ENCODE data around the gene SEMA5A.

The SEMA5A gene

GRCh38 chr5:9054821-9055589, 490.9 kb downstream of the SEMA5A start:
- H3K27me3 ChIP-seq (ENCODE audit: insufficient read depth, low read length): no peaks in the 10 kb centered on the region
- H3K4me3 ChIP-seq (ENCODE audit: low read depth, low read length): no peak overlapping the region
- H3K36me3 ChIP-seq (ENCODE audit: insufficient read depth, low read length): no peaks in the 10 kb centered on the region
- H3K27ac ChIP-seq (ENCODE audit: low read depth, low read length): no peak overlapping the region
- H2AFZ ChIP-seq (ENCODE audit: low read length, unreplicated experiment): peak overlapping the region; percentile 7
- H3K4me1 ChIP-seq (ENCODE audit: control insufficient read depth, insufficient read depth, low read length, unreplicated experiment): peaks cover 22% of the 10 kb centered on the region
- H3K79me2 ChIP-seq (ENCODE audit: control insufficient read depth, insufficient read depth, low read length, unreplicated experiment): no peaks in the 10 kb centered on the region

GRCh38 chr5:9054322-9054721, 491.6 kb downstream of the SEMA5A start:
- H3K4me1 ChIP-seq (ENCODE audit: control insufficient read depth, insufficient read depth, low read length, unreplicated experiment): peaks cover 18% of the 10 kb centered on the region
- no peaks in the 10 kb centered on the region for H3K36me3 ChIP-seq (ENCODE audit: insufficient read depth, low read length)
- H3K79me2 ChIP-seq (ENCODE audit: control insufficient read depth, insufficient read depth, low read length, unreplicated experiment): no peaks in the 10 kb centered on the region
- H3K27ac ChIP-seq (ENCODE audit: low read depth, low read length): no peak overlapping the region
- no peaks in the 10 kb centered on the region for H3K27me3 ChIP-seq (ENCODE audit: insufficient read depth, low read length)
- H3K4me3 ChIP-seq (ENCODE audit: low read depth, low read length): no peak overlapping the region
- H2AFZ ChIP-seq (ENCODE audit: low read length, unreplicated experiment): no peak overlapping the region

- Histone ChIP-seq H2AFZ (ENCODE audit: low read length, unreplicated experiment) (no peak overlapping the region), H3K4me3 (ENCODE audit: low read depth, low read length) (no peak overlapping the region), H3K27me3 (ENCODE audit: insufficient read depth, low read length) (no peaks in the 10 kb centered on the region), H3K4me1 (ENCODE audit: control insufficient read depth, insufficient read depth, low read length, unreplicated experiment) (peaks cover 10% of the 10 kb centered on the region), H3K79me2 (ENCODE audit: control insufficient read depth, insufficient read depth, low read length, unreplicated experiment) (no peaks in the 10 kb centered on the region), H3K36me3 (ENCODE audit: insufficient read depth, low read length) (no peaks in the 10 kb centered on the region), H3K27ac (ENCODE audit: low read depth, low read length) (no peak overlapping the region)
These were observed 493.5 kb downstream of the SEMA5A start for GRCh38 chr5:9052421-9052820.

- no peaks in the 10 kb centered on the region for H3K79me2 ChIP-seq (ENCODE audit: control insufficient read depth, insufficient read depth, low read length, unreplicated experiment)
- no peak overlapping the region for H3K4me3 ChIP-seq (ENCODE audit: low read depth, low read length)
- H3K36me3 ChIP-seq (ENCODE audit: insufficient read depth, low read length): no peaks in the 10 kb centered on the region
- no peak overlapping the region for H2AFZ ChIP-seq (ENCODE audit: low read length, unreplicated experiment)
- H3K4me1 ChIP-seq (ENCODE audit: control insufficient read depth, insufficient read depth, low read length, unreplicated experiment): peaks cover 17% of the 10 kb centered on the region
- H3K27me3 ChIP-seq (ENCODE audit: insufficient read depth, low read length): no peaks in the 10 kb centered on the region
- no peak overlapping the region for H3K27ac ChIP-seq (ENCODE audit: low read depth, low read length)
These were observed 494.1 kb downstream of the SEMA5A start for GRCh38 chr5:9051779-9052178.

GRCh38 chr5:9047932-9048331, 497.9 kb downstream of the SEMA5A start:
- Histone ChIP-seq H2AFZ (ENCODE audit: low read length, unreplicated experiment) (peak overlapping the region; percentile 18), H3K4me1 (ENCODE audit: control insufficient read depth, insufficient read depth, low read length, unreplicated experiment) (peaks cover 20% of the 10 kb centered on the region), H3K27me3 (ENCODE audit: insufficient read depth, low read length) (no peaks in the 10 kb centered on the region), H3K36me3 (ENCODE audit: insufficient read depth, low read length) (no peaks in the 10 kb centered on the region), H3K27ac (ENCODE audit: low read depth, low read length) (peak overlapping the region; percentile 83), H3K79me2 (ENCODE audit: control insufficient read depth, insufficient read depth, low read length, unreplicated experiment) (no peaks in the 10 kb centered on the region), H3K4me3 (ENCODE audit: low read depth, low read length) (no peak overlapping the region)

- H2AFZ ChIP-seq (ENCODE audit: low read length, unreplicated experiment): no peak overlapping the region
- H3K27ac ChIP-seq (ENCODE audit: low read depth, low read length): peak overlapping the region; percentile 83
- peaks cover 20% of the 10 kb centered on the region for H3K4me1 ChIP-seq (ENCODE audit: control insufficient read depth, insufficient read depth, low read length, unreplicated experiment)
- no peaks in the 10 kb centered on the region for H3K27me3 ChIP-seq (ENCODE audit: insufficient read depth, low read length)
- no peaks in the 10 kb centered on the region for H3K79me2 ChIP-seq (ENCODE audit: control insufficient read depth, insufficient read depth, low read length, unreplicated experiment)
- H3K4me3 ChIP-seq (ENCODE audit: low read depth, low read length): no peak overlapping the region
- no peaks in the 10 kb centered on the region for H3K36me3 ChIP-seq (ENCODE audit: insufficient read depth, low read length)
These were observed 499.0 kb downstream of the SEMA5A start for GRCh38 chr5:9046756-9047481.

GRCh38 chr5:9045946-9046345, 499.9 kb downstream of the SEMA5A start:
- H3K79me2 ChIP-seq (ENCODE audit: control insufficient read depth, insufficient read depth, low read length, unreplicated experiment): no peaks in the 10 kb centered on the region
- no peak overlapping the region for H2AFZ ChIP-seq (ENCODE audit: low read length, unreplicated experiment)
- H3K4me1 ChIP-seq (ENCODE audit: control insufficient read depth, insufficient read depth, low read length, unreplicated experiment): peaks cover 20% of the 10 kb centered on the region
- no peaks in the 10 kb centered on the region for H3K36me3 ChIP-seq (ENCODE audit: insufficient read depth, low read length)
- no peak overlapping the region for H3K4me3 ChIP-seq (ENCODE audit: low read depth, low read length)
- H3K27me3 ChIP-seq (ENCODE audit: insufficient read depth, low read length): no peaks in the 10 kb centered on the region
- peak overlapping the region; percentile 83 for H3K27ac ChIP-seq (ENCODE audit: low read depth, low read length)

- Histone ChIP-seq H3K27me3 (ENCODE audit: insufficient read depth, low read length) (no peaks in the 10 kb centered on the region), H3K27ac (ENCODE audit: low read depth, low read length) (no peak overlapping the region), H3K4me3 (ENCODE audit: low read depth, low read length) (no peak overlapping the region), H3K4me1 (ENCODE audit: control insufficient read depth, insufficient read depth, low read length, unreplicated experiment) (peaks cover 13% of the 10 kb centered on the region), H2AFZ (ENCODE audit: low read length, unreplicated experiment) (no peak overlapping the region), H3K36me3 (ENCODE audit: insufficient read depth, low read length) (no peaks in the 10 kb centered on the region), H3K79me2 (ENCODE audit: control insufficient read depth, insufficient read depth, low read length, unreplicated experiment) (no peaks in the 10 kb centered on the region)
These were observed 503.6 kb downstream of the SEMA5A start for GRCh38 chr5:9042241-9042640.

GRCh38 chr5:9040475-9040874, 505.4 kb downstream of the SEMA5A start:
- Histone ChIP-seq H3K27ac (ENCODE audit: low read depth, low read length) (no peak overlapping the region), H3K36me3 (ENCODE audit: insufficient read depth, low read length) (no peaks in the 10 kb centered on the region), H3K79me2 (ENCODE audit: control insufficient read depth, insufficient read depth, low read length, unreplicated experiment) (no peaks in the 10 kb centered on the region), H3K4me3 (ENCODE audit: low read depth, low read length) (no peak overlapping the region), H2AFZ (ENCODE audit: low read length, unreplicated experiment) (no peak overlapping the region), H3K27me3 (ENCODE audit: insufficient read depth, low read length) (no peaks in the 10 kb centered on the region), H3K4me1 (ENCODE audit: control insufficient read depth, insufficient read depth, low read length, unreplicated experiment) (no peaks in the 10 kb centered on the region)

- Histone ChIP-seq H3K27me3 (ENCODE audit: insufficient read depth, low read length) (no peaks in the 10 kb centered on the region), H3K4me1 (ENCODE audit: control insufficient read depth, insufficient read depth, low read length, unreplicated experiment) (peaks cover 5% of the 10 kb centered on the region), H3K36me3 (ENCODE audit: insufficient read depth, low read length) (no peaks in the 10 kb centered on the region), H2AFZ (ENCODE audit: low read length, unreplicated experiment) (no peak overlapping the region), H3K79me2 (ENCODE audit: control insufficient read depth, insufficient read depth, low read length, unreplicated experiment) (no peaks in the 10 kb centered on the region), H3K27ac (ENCODE audit: low read depth, low read length) (no peak overlapping the region), H3K4me3 (ENCODE audit: low read depth, low read length) (no peak overlapping the region)
These were observed 508.8 kb downstream of the SEMA5A start for GRCh38 chr5:9037048-9037447.

- H3K79me2 ChIP-seq (ENCODE audit: control insufficient read depth, insufficient read depth, low read length, unreplicated experiment): no peaks in the 10 kb centered on the region
- H3K4me3 ChIP-seq (ENCODE audit: low read depth, low read length): no peak overlapping the region
- H2AFZ ChIP-seq (ENCODE audit: low read length, unreplicated experiment): no peak overlapping the region
- H3K4me1 ChIP-seq (ENCODE audit: control insufficient read depth, insufficient read depth, low read length, unreplicated experiment): peaks cover 5% of the 10 kb centered on the region
- H3K27ac ChIP-seq (ENCODE audit: low read depth, low read length): no peak overlapping the region
- no peaks in the 10 kb centered on the region for H3K27me3 ChIP-seq (ENCODE audit: insufficient read depth, low read length)
- H3K36me3 ChIP-seq (ENCODE audit: insufficient read depth, low read length): no peaks in the 10 kb centered on the region
These were observed 510.5 kb downstream of the SEMA5A start for GRCh38 chr5:9035346-9035745.
